Retinal pigment epithelial cell (primary cell): Measurements from ENCODE around the gene SHMT2.

Experiments used
- DNase-seq: peaks from one replicate; pipeline ENCODE4 v3.0.0-alpha.2; 2010; ENCODE audit warnings: low read depth
- H3K4me3 ChIP-seq: 2 replicates; pipeline ENCODE4 v1.5.1; 2011; ENCODE audit warnings: mild to moderate bottlenecking, low read length, control low read depth, moderate library complexity
- CTCF ChIP-seq: conservative IDR thresholded peaks from 2 replicates; pipeline ENCODE4 v1.5.1; 2011; ENCODE audit warnings: low read depth, low read length, control low read depth, inconsistent platforms

Gene SHMT2

GRCh38 chr12:57234571-57235016 lies 5.1 kb downstream of the SHMT2 start:
- DNase-seq, result no peak
- no peak overlapping the region for H3K4me3 ChIP-seq
- no peak for TF ChIP-seq CTCF

DNA sequence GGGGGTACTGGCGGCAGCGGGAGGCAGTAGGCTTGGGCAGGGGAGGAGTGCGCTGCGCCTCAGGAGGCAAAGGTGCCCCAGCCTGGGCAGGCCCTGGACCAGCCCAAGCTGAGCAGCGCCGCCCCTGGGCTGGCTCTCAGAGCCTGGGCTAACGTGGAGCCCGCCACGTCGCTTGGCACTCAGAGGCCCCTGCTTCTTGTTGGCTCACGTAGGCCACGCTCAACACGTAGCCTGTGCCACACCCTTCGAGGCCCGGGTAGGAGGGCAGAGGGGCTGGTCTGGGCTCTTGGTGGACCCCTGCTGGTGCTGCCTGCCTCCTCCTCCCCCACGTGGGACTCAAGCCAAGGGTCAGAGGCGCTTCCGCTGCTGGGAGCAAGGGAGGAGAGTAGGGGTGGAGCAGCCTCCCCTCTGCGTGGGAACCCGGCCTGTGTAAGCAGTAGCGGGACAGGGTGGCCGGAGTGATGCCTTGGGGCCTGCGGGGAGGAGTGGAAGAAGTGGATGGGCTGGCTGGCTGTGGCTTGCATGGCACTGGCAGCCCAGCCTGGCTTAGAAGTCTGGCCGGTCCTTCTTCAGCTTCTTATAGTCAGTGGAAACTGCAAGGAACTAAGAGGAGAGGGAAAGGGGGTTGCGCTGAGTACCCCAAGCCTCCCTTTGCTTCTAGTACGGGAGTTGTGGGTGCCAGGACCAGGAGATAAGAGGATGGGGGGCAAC lies 5.7 kb downstream of the SHMT2 start:
- TF ChIP-seq CTCF, result no peak
- H3K4me3 ChIP-seq, result no peak overlapping the region
- no peak for DNase-seq

DNA sequence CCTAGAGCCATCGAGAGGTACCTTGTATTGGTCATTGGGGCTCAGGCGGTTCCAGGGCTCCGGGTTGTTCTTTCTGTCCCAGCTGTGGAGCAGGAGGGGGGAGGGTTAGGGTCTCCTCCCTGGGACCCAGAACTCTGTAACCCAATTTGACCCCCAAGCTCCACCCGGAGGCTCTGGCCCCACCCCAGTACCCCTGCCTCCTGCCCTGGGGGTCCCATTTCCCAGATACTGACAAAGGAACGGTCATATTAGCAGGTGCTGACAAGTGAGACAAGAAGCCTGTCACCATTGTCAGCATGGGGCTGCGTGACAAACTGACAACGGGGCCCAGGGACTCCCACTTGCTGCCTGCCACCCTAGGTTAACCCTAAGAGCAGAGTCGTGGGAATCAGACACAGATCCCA lies 6.2 kb downstream of the SHMT2 start:
- no peak overlapping the region for H3K4me3 ChIP-seq
- no peak for DNase-seq
- no peak for TF ChIP-seq CTCF

GRCh38 chr12:57236201-57236924 lies 6.9 kb downstream of the SHMT2 start:
- no peak overlapping the region for H3K4me3 ChIP-seq
- TF ChIP-seq CTCF, result no peak
- no peak for DNase-seq

GRCh38 chr12:57236925-57237595 lies 7.5 kb downstream of the SHMT2 start:
- H3K4me3 ChIP-seq, result no peak overlapping the region
- no peak for TF ChIP-seq CTCF
- DNase-seq, result no peak

GRCh38 chr12:57237596-57237931 lies 8.1 kb downstream of the SHMT2 start:
- no peak for DNase-seq
- H3K4me3 ChIP-seq, result no peak overlapping the region
- TF ChIP-seq CTCF, result no peak
